HG03280 (cell line): ENCODE data around the gene ARHGEF9.
"Not testable (repeated sequence)": the region's sequence is repeated elsewhere in the genome, so short reads cannot be mapped to it uniquely, and the experiment has no call there.

Source experiments
- ATAC-seq: cut with Tn5 transposase; IDR thresholded peaks from one replicate; pipeline ENCODE4 v1.9.1; 2021; ENCODE audit warnings: mild to moderate bottlenecking, moderate library complexity; ENCODE audit not compliant: unreplicated experiment

The ARHGEF9 gene

GRCh38 chrX:63664741-63665140, 120.3 kb downstream of the ARHGEF9 start:
- ATAC-seq, result no peak

DNA sequence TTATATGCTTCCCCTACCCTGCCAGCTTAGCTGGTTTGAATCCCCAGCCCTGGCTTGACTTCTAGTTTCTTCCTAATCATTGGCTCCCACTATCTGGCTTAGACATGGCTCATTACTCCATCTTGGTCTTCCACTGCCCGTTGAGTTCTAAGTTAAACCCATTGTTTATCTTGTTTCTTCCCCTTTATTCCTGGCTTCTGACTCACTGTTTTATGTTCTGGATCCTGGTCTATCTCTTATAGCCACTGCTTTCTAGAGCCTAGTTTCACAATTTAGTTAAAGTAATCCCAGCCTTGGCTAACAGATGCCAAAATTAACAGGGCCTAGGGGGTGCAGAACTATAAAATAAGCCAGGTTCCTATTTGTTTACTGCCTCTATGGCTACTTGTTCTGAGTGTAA, 120.9 kb downstream of the ARHGEF9 start:
- no peak for ATAC-seq

GRCh38 chrX:63661676-63662075, 123.3 kb downstream of the ARHGEF9 start:
- ATAC-seq, result no peak

DNA sequence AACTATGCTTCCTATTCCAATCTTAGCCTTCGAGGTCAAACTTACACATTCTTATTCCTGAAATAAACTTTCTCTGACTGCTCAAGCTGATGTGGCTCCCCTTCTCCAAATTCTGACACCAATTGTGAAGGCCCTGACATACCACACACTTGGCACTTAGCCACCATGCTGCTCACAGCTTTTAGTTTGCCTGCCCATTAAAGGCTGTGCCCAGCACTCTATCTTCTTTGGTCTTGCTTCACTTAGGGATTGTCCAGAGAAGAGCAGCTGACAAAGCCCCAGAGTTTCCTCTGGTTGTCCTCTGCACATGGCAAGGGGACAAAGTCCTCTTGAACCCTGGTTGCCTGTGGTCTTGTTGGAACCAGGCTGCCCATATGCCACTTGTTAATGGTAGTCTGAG, 126.1 kb downstream of the ARHGEF9 start:
- ATAC-seq, result no peak

DNA sequence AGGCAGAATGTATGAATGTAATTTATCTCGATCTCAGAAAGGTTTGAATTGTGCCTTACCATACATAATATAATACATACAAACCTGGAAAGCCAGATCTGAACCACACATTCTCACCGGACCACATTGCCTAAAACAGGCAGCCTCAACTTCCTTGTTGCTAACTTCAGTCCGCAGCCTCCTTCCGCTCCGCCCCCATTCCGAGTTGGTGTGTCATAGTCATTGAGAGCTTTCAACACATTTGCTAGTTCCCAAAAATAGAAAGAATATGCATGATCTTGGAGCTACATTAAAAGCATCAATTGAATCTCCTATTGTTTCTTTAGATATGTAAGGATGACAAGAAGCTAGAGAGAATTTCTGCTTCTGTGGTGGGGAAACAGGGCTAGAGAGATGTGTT, 127.2 kb downstream of the ARHGEF9 start:
- no peak for ATAC-seq

- ATAC-seq, result no peak
These were observed 128.0 kb downstream of the ARHGEF9 start for GRCh38 chrX:63656871-63657580.

DNA sequence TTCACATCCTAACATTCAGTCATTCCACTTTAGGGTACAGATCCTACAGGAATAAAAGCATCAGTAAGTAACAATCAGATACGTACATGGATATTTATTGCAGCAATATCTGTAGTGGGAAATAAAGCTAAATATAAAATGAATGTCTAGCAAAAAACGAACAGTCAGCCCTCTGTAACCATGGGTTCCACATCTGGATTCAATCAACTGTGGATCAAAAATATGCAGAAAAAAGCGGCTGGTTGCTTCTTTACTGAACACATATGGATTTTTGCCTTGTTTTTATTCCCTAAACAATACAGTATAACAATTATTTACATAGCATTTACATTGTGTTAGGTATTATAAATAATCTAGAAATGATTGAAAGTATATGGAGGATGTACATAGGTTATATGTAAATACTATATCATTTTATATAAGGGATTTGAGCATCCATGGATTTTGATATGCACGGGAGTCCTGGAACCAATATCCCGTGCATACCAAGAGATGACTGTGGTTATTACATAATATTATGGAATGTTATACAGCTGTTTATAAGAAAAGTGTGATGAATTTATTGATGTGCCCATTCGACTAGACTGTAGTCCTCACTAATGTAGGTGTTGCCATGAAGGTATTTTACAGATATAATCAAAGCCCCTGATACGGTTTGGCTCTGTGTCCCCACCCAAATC, 132.8 kb downstream of the ARHGEF9 start:
- ATAC-seq, result no peak

GRCh38 chrX:63645748-63646147, 139.3 kb downstream of the ARHGEF9 start:
- ATAC-seq, result not testable (repeated sequence)

DNA sequence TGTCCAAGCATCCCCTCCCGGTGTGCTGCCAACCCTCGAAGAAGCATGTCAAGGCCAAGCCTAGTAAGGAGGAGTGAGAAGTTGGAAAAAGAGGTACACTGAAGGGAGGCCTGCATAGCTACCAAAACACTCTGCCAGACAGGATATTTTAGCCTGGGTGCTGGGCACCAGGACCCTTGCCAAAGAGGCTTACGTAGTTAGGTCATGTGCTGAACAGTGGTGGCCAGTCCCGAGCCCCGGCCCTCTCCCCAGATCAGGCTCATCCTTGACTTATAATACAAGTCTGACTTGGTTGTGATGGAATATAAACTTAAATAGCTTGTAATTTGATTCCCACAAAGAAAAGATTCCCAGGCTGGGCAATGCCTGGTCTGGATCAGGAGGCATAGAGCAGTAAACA, 149.3 kb downstream of the ARHGEF9 start:
- no peak for ATAC-seq

DNA sequence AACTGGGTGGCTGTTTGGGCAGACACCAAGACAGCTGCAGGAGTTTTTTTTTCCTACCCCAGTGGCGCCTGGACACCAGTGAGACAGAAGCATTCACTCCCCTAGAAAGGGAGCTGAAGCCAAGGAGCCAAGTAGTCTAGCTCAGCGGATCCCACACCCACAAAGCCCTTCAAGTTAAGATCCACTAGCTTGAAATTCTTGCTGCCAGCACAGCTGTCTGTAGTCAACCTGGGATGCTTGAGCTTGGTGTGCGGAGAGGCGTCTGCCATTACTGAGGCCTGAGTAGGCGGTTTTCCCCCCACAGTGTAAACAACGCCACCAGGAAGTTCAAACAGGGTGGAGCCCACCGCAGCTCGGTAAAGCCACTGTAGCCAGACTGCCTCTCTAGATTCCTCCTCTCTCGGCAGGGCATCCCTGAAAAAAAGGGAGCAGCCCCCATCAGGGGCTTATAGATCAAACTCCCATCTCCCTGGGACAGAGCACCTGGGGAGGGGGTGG, 171.4 kb downstream of the ARHGEF9 start:
- ATAC-seq, result no peak

DNA sequence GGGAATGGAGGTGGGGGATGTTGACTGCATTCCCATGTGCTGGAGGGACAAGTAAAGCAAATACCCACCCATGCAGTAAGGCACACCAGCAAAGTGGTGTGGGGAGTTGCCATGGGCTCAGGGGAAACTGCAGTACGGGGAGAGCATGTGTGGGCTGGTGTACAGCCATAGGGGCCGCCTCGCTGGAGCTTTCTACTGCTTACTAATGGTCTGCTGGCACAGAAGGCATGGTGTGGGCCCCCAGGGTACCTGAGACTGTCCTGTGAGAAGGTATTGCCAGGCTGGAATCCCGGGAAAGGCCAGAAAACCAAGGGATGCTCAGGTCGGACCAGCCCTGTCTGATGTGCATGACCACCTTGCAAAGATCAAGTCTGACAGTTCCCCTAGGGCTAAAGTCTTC, 199.1 kb downstream of the ARHGEF9 start:
- ATAC-seq, result no peak
